K562 (cell line): Measurements from ENCODE around the gene VMP1. TPM values are rescaled to one million over a fixed set of nuclear protein-coding genes. Genes with fewer than 3 reads are reported as not detected.

ENCODE experiments used
- EP300 ChIP-seq: IDR thresholded peaks from 2 replicates; pipeline ENCODE4 v1.6.1; 2012; ENCODE audit warnings: low read length, improper control_type of control experiment
- JUN ChIP-seq, 2 experiments: sonication (generic) in 1 of 2; formaldehyde crosslinking in 1 of 2; IDR thresholded peaks; 2 replicates each; pipeline versions ENCODE4 v1.6.1 to v1.8.0; 2012 to 2022; ENCODE audit warnings: borderline replicate concordance in 2 of 2, mild to moderate bottlenecking in 2 of 2, improper control_type of control experiment in 1 of 2, low read depth in 1 of 2, low read length in 1 of 2, missing genetic modification reagents in 1 of 2
- L3MBTL2 ChIP-seq: fragments of 450-650 bp; IDR thresholded peaks from 2 replicates; pipeline ENCODE4 v1.6.1; 2016; ENCODE audit warnings: mild to moderate bottlenecking, moderate library complexity
- NR2C2 ChIP-seq, 2 experiments: fragments of 200-800 bp in 1 of 2; sonication (Bioruptor generic) in 1 of 2; sonication (generic) in 1 of 2; formaldehyde crosslinking in 1 of 2; IDR thresholded peaks; 2 replicates each; pipeline versions ENCODE4 v1.6.1 to v1.8.0; 2016 to 2022; ENCODE audit warnings: mild to moderate bottlenecking in 1 of 2, missing compliant biosample characterization in 1 of 2, missing genetic modification characterization in 1 of 2, missing genetic modification reagents in 1 of 2
- RCOR1 ChIP-seq, 2 experiments: IDR thresholded peaks; 2 replicates each; pipeline ENCODE4 v1.6.1; 2012; ENCODE audit warnings: low read depth in 2 of 2, low read length in 2 of 2, borderline replicate concordance in 1 of 2, improper control_type of control experiment in 1 of 2
- polyA plus RNA-seq, 8 experiments: library from polyadenylated mRNA; depleted of rRNA in 4 of 8; stranded (reverse) in 5 of 8; unstranded in 3 of 8; fragments of >200 nt; fragmentation: Nextera tagmentation in 2 of 8; fragmentation: Illumina TruSeq in 1 of 8; extraction: Ambion mirVana in 2 of 8; extraction: Trizol in 1 of 8; gene quantifications; 2 replicates each; pipeline versions ENCODE4 v1.2.1 to v1.2.3, GENCODE V29; 2011 to 2014; ENCODE audit warnings: inconsistent platforms in 1 of 8, missing spikeins in 1 of 8
- total RNA-seq, 7 experiments: library from RNA; depleted of rRNA in 6 of 7; stranded (reverse); fragments of >200 nt in 6 of 7; fragmentation: Illumina TruSeq in 2 of 7; extraction: Trizol in 2 of 7; gene quantifications; 2 replicates each; pipeline versions ENCODE4 v1.2.1 to v1.2.3, GENCODE V29; 2011 to 2021; ENCODE audit warnings: low replicate concordance in 1 of 7
- TF ChIP-seq, protein P1 (sequence below), 2 experiments: fragments of 450-650 bp; formaldehyde crosslinking in 1 of 2; IDR thresholded peaks; 2 replicates each; pipeline versions ENCODE4 v1.4.0 to v1.6.1; 2014 to 2020; ENCODE audit warnings: mild to moderate bottlenecking in 2 of 2, borderline replicate concordance in 1 of 2, low read depth in 1 of 2
- TF ChIP-seq, protein P2 (sequence below), 3 experiments: fragments of 200-800 bp in 1 of 3; sonication (Bioruptor generic) in 1 of 3; sonication (generic) in 1 of 3; formaldehyde crosslinking in 1 of 3; IDR thresholded peaks; 2 replicates each; pipeline versions ENCODE4 v1.6.1 to v1.8.0; 2016 to 2022; ENCODE audit warnings: mild to moderate bottlenecking in 2 of 3, missing compliant biosample characterization in 2 of 3, missing genetic modification characterization in 2 of 3, missing genetic modification reagents in 1 of 3
- TF ChIP-seq, protein P3 (sequence below): fragments of 250-450 bp; sonication (Bioruptor Pico); IDR thresholded peaks from 2 replicates; pipeline ENCODE4 v1.4.0; 2020; ENCODE audit warnings: mild to moderate bottlenecking, moderate library complexity
- TF ChIP-seq, protein P4 (sequence below): IDR thresholded peaks from 2 replicates; pipeline ENCODE4 v1.6.1; 2012; ENCODE audit warnings: low read depth, low read length, improper control_type of control experiment, borderline replicate concordance

Gene VMP1
- total and polyA plus RNA-seq, 9 of the 15 experiments (the other 6 are each of a cell fraction or from before 2014, with no cell fraction given), result 123 to 304 (median 151) TPM

GRCh38 chr17:59785091-59785799 lies 77.8 kb downstream of the VMP1 start (continued):
- TF ChIP-seq, protein P1, sequence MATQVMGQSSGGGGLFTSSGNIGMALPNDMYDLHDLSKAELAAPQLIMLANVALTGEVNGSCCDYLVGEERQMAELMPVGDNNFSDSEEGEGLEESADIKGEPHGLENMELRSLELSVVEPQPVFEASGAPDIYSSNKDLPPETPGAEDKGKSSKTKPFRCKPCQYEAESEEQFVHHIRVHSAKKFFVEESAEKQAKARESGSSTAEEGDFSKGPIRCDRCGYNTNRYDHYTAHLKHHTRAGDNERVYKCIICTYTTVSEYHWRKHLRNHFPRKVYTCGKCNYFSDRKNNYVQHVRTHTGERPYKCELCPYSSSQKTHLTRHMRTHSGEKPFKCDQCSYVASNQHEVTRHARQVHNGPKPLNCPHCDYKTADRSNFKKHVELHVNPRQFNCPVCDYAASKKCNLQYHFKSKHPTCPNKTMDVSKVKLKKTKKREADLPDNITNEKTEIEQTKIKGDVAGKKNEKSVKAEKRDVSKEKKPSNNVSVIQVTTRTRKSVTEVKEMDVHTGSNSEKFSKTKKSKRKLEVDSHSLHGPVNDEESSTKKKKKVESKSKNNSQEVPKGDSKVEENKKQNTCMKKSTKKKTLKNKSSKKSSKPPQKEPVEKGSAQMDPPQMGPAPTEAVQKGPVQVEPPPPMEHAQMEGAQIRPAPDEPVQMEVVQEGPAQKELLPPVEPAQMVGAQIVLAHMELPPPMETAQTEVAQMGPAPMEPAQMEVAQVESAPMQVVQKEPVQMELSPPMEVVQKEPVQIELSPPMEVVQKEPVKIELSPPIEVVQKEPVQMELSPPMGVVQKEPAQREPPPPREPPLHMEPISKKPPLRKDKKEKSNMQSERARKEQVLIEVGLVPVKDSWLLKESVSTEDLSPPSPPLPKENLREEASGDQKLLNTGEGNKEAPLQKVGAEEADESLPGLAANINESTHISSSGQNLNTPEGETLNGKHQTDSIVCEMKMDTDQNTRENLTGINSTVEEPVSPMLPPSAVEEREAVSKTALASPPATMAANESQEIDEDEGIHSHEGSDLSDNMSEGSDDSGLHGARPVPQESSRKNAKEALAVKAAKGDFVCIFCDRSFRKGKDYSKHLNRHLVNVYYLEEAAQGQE (IDR thresholded peaks at IDR 0.05; ENCODE audit: borderline replicate concordance), result no peak
- TF ChIP-seq, protein P1 (CRISPR knock-in tag; IDR thresholded peaks at IDR 0.05; ENCODE audit: low read depth), result no peak
- TF ChIP-seq NR2C2 (CRISPR knock-in tag; IDR thresholded peaks at IDR 0.05) (no peak), NR2C2 (tag; IDR thresholded peaks at IDR 0.05) (peak; percentile 60), EP300 (peak; percentile 4; the same call in 1 of the 2 replicates), JUN (IDR thresholded peaks at IDR 0.05; ENCODE audit: borderline replicate concordance, low read depth, low read length) (peak; percentile 53; the same call in 1 of the 2 replicates), JUN (CRISPR knock-in tag; IDR thresholded peaks at IDR 0.05; ENCODE audit: borderline replicate concordance) (no peak), RCOR1 (IDR thresholded peaks at IDR 0.05; ENCODE audit: borderline replicate concordance in 1 of 2, low read depth in 2 of 2, low read length in 2 of 2) (no peak), L3MBTL2 (peak; percentile 81)
- TF ChIP-seq, protein P2, sequence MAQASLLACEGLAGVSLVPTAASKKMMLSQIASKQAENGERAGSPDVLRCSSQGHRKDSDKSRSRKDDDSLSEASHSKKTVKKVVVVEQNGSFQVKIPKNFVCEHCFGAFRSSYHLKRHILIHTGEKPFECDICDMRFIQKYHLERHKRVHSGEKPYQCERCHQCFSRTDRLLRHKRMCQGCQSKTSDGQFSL (CRISPR knock-in tag; IDR thresholded peaks at IDR 0.05), result no peak
- TF ChIP-seq, protein P2 (tag; IDR thresholded peaks at IDR 0.05), result peak in 1 of 2 experiments; percentile 61; a peak in 1 of 4 replicates
- TF ChIP-seq, protein P3, sequence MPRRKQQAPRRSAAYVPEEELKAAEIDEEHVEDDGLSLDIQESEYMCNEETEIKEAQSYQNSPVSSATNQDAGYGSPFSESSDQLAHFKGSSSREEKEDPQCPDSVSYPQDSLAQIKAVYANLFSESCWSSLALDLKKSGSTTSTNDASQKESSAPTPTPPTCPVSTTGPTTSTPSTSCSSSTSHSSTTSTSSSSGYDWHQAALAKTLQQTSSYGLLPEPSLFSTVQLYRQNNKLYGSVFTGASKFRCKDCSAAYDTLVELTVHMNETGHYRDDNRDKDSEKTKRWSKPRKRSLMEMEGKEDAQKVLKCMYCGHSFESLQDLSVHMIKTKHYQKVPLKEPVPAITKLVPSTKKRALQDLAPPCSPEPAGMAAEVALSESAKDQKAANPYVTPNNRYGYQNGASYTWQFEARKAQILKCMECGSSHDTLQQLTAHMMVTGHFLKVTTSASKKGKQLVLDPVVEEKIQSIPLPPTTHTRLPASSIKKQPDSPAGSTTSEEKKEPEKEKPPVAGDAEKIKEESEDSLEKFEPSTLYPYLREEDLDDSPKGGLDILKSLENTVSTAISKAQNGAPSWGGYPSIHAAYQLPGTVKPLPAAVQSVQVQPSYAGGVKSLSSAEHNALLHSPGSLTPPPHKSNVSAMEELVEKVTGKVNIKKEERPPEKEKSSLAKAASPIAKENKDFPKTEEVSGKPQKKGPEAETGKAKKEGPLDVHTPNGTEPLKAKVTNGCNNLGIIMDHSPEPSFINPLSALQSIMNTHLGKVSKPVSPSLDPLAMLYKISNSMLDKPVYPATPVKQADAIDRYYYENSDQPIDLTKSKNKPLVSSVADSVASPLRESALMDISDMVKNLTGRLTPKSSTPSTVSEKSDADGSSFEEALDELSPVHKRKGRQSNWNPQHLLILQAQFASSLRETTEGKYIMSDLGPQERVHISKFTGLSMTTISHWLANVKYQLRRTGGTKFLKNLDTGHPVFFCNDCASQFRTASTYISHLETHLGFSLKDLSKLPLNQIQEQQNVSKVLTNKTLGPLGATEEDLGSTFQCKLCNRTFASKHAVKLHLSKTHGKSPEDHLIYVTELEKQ (CRISPR knock-in tag), result peak; percentile 38; the same call in 1 of the 2 replicates
- TF ChIP-seq, protein P4, sequence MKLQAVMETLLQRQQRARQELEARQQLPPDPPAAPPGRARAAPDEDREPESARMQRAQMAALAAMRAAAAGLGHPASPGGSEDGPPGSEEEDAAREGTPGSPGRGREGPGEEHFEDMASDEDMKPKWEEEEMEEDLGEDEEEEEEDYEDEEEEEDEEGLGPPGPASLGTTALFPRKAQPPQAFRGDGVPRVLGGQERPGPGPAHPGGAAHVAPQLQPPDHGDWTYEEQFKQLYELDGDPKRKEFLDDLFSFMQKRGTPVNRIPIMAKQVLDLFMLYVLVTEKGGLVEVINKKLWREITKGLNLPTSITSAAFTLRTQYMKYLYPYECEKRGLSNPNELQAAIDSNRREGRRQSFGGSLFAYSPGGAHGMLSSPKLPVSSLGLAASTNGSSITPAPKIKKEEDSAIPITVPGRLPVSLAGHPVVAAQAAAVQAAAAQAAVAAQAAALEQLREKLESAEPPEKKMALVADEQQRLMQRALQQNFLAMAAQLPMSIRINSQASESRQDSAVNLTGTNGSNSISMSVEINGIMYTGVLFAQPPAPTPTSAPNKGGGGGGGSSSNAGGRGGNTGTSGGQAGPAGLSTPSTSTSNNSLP, result no peak
